Panc1 (cell line): Measurements from ENCODE around the gene AKR1C2. TPM values are rescaled to one million over a fixed set of nuclear protein-coding genes. Genes with fewer than 3 reads are reported as not detected.
A peak's percentile ranks its signal among the peaks of the same experiment; 100 is the strongest.

ENCODE experiments used
- ATAC-seq: fragments of 200-7000 bp; cut with Tn5 transposase; 2 replicates; pipeline ENCODE4 v1.9.1; 2020; ENCODE audit warnings: mild to moderate bottlenecking, moderate library complexity
- BruUV-seq: library from RNA; stranded (reverse); fragments of 400-500 nt; replicated peaks from 2 replicates; lab custom pipeline; 2021; lab: Mats Ljungman, UMichigan
- CTCF ChIA-PET: fragments of 300-600 bp; sonication (Branson Sonifier 250); formaldehyde crosslinking; loops from one replicate; lab custom pipeline; 2022; ENCODE audit warnings: antibody characterized with exemption; lab: Charles Lee
- POLR2A ChIA-PET: fragments of 300-600 bp; sonication (Branson Sonifier 250); formaldehyde crosslinking; loops from one replicate; lab custom pipeline; 2022; ENCODE audit warnings: antibody characterized with exemption; lab: Charles Lee
- DNase-seq: peaks from one replicate; pipeline ENCODE4 v3.0.0-alpha.2; 2010; ENCODE audit warnings: low read depth, low spot score
- H3K27ac ChIP-seq: 2 replicates; pipeline ENCODE4 v1.5.1; 2011; ENCODE audit warnings: mild to moderate bottlenecking, low read length, inconsistent platforms
- H3K27me3 ChIP-seq: fragments of 200-500 bp; sonication (Bioruptor generic); 2 replicates; pipeline ENCODE4 v1.6.0; 2014; ENCODE audit warnings: low read length, inconsistent platforms; ENCODE audit not compliant: control insufficient read depth, insufficient read depth
- H3K36me3 ChIP-seq: fragments of 200-500 bp; sonication (Bioruptor generic); 2 replicates; pipeline ENCODE4 v1.5.1; 2014; ENCODE audit warnings: inconsistent platforms, mild to moderate bottlenecking, low read length, moderate library complexity; ENCODE audit not compliant: control insufficient read depth, insufficient read depth
- H3K4me1 ChIP-seq: 2 replicates; pipeline ENCODE4 v1.5.1; 2011; ENCODE audit warnings: inconsistent platforms, mild to moderate bottlenecking, low read length, moderate library complexity; ENCODE audit not compliant: control insufficient read depth, insufficient read depth
- H3K4me3 ChIP-seq, 2 experiments: 2 replicates each; pipeline ENCODE4 v1.5.1; 2011 to 2012; ENCODE audit warnings: low read depth in 2 of 2, low read length in 2 of 2, mild to moderate bottlenecking in 2 of 2, inconsistent platforms in 1 of 2, moderate library complexity in 1 of 2
- H3K9me3 ChIP-seq: fragments of 200-500 bp; sonication (Bioruptor generic); 2 replicates; pipeline ENCODE4 v1.5.1; 2014; ENCODE audit warnings: low read depth, mild to moderate bottlenecking, inconsistent platforms, low read length, moderate library complexity; ENCODE audit not compliant: control insufficient read depth, insufficient read depth
- CTCF ChIP-seq: fragments of 450-650 bp; IDR thresholded peaks from 2 replicates; pipeline ENCODE4 v1.5.1; 2017; ENCODE audit warnings: mild to moderate bottlenecking
- POLR2AphosphoS5 ChIP-seq: IDR thresholded peaks from 2 replicates; pipeline ENCODE4 v1.6.1; 2012; ENCODE audit warnings: mild to moderate bottlenecking, low read depth, low read length, moderate library complexity
- REST ChIP-seq, 2 experiments: IDR thresholded peaks; 2 replicates each; pipeline ENCODE4 v1.6.1; 2011 to 2012; ENCODE audit warnings: low read depth in 2 of 2, control low read depth in 1 of 2, low read length in 1 of 2, mild to moderate bottlenecking in 1 of 2, moderate library complexity in 1 of 2; ENCODE audit not compliant: insufficient read depth in 1 of 2
- SIN3A ChIP-seq: IDR thresholded peaks from 2 replicates; pipeline ENCODE4 v1.6.1; 2012; ENCODE audit warnings: low read depth, mild to moderate bottlenecking, low read length, moderate library complexity, borderline replicate concordance; ENCODE audit not compliant: insufficient read depth
- TCF7L2 ChIP-seq: IDR thresholded peaks from 2 replicates; pipeline ENCODE4 v1.6.1; 2011; ENCODE audit warnings: mild to moderate bottlenecking, low read depth, low read length, inconsistent platforms
- in situ Hi-C: cut with HindIII; loops from 2 replicates; pipeline ENCODE4 v1.10.0; 2016; ENCODE audit warnings: low sequenced_read_pairs, low pct_unique_long_range_greater_than_20kb
- intact Hi-C: fragments of 100-400 bp; cut with micrococcal nuclease; formaldehyde crosslinking; loops from one replicate; pipeline ENCODE4 v1.10.0; 2022; ENCODE audit not compliant: unreplicated experiment
- total RNA-seq: library from RNA; stranded (reverse); gene quantifications from one replicate; pipeline ENCODE4 v1.2.1, GENCODE V29; 2021; ENCODE audit not compliant: unreplicated experiment

AKR1C2 gene
- total RNA-seq, 1 experiment from 2014 or later: 0.33 TPM

DNA sequence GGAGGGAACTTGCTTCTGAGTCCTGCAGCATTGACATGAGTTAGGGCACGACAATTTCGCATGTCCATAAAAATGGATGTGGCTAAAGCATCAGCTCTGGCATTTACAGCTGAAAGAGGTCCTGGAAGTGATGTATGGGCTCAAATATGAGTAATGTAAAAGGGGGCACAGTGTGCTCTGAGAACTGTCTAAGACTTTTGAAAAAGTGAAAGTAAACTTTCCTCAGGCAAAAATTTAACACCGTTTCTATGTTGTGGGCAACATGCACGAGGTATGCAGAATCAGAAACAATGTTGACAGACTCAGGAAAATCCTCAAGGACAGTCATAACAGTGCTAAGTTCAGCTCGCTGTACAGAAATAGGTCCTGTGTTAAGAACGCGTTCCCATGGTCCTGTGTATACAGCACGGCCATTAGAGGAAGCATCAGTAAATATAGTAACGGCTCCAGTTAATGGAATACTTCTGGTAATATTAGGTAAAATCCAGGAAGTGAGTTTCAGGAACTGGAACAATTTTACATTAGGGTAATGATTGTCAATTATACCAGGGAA, 37.9 kb upstream of the AKR1C2 start:
- no peaks in the 10 kb centered on the region for H3K4me1 ChIP-seq
- no peaks in the 10 kb centered on the region for H3K27me3 ChIP-seq
- ChIA-PET CTCF (no interaction called here), POLR2A (no interaction called here)
- DNase-seq (no peak), ATAC-seq (no peak)
- 0 out of 4 replicates have a peak overlapping the region, but pooled peaks of 1 of the 2 experiments have one; percentile 20 for H3K4me3 ChIP-seq
- no TSS peak for BruUV-seq
- no peak for TF ChIP-seq REST (IDR thresholded peaks at IDR 0.05; ENCODE audit: insufficient read depth in 1 of 2, low read depth in 2 of 2, low read length in 1 of 2)
- H3K27ac ChIP-seq: no peak overlapping the region
- no peaks in the 10 kb centered on the region for H3K9me3 ChIP-seq
- intact Hi-C loops (no loop called here), in situ Hi-C loops (no loop called here)
- H3K36me3 ChIP-seq: no peaks in the 10 kb centered on the region

- Histone ChIP-seq H3K27me3 (no peaks in the 10 kb centered on the region), H3K4me1 (no peaks in the 10 kb centered on the region), H3K27ac (no peak overlapping the region), H3K4me3 (no peak overlapping the region), H3K36me3 (no peaks in the 10 kb centered on the region), H3K9me3 (no peaks in the 10 kb centered on the region)
- ChIA-PET POLR2A (no interaction called here), CTCF (no interaction called here)
- no peak for TF ChIP-seq CTCF
- intact Hi-C loops (no loop called here), in situ Hi-C loops (no loop called here)
- no peak for DNase-seq
- ATAC-seq: no peak
- BruUV-seq: no TSS peak
Measured at GRCh38 chr10:5040781-5041470, 37.3 kb upstream of the AKR1C2 start.

DNA sequence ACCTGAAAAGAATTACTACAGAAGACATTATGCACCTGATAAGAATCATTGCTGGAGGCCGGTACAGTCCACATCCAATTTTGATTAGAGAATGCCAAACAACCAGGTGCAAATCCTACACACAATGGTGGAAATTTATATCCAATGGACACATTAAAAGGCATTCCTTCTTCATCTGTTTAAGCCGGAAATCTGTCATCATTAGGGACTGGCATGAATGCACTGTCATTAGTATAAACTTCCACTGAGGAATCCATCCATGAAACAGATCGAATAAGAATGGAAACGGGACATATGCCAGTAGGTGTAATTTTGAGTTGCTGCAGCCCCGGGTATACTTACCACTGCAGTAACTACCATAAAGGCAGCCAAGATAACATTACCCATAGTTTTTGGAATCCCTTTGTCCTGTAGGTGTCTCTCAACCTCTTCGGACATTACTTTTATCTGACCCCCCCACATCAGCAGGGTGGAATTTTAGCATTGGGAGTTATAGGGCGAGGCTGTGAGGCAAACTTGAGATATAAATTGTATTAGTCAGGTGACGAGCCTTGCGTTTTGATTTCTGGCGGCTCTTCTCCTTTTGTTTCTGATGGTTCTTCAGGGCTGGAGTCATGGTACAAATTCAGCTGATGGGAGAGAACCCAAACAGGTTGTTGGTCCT, 36.5 kb upstream of the AKR1C2 start:
- no peak overlapping the region for H3K27ac ChIP-seq
- no peaks in the 10 kb centered on the region for H3K27me3 ChIP-seq
- H3K4me1 ChIP-seq: no peaks in the 10 kb centered on the region
- no peak overlapping the region for H3K4me3 ChIP-seq
- no TSS peak for BruUV-seq
- ChIA-PET CTCF (no interaction called here), POLR2A (no interaction called here)
- in situ Hi-C loops: no loop called here
- TF ChIP-seq TCF7L2 (no peak), SIN3A (no peak), POLR2AphosphoS5 (no peak), REST (IDR thresholded peaks at IDR 0.05; ENCODE audit: insufficient read depth in 1 of 2, low read depth in 2 of 2, low read length in 1 of 2) (no peak), CTCF (no peak)
- intact Hi-C loops: no loop called here
- H3K36me3 ChIP-seq: no peaks in the 10 kb centered on the region
- no peaks in the 10 kb centered on the region for H3K9me3 ChIP-seq
- ATAC-seq: no peak
- no peak for DNase-seq
